Immature natural killer cell (primary cell): Measurements from ENCODE around the gene TRIM52. TPM values are rescaled to one million over a fixed set of nuclear protein-coding genes. Genes with fewer than 3 reads are reported as not detected.

ENCODE experiments used
- DNase-seq, 3 donors: peaks; one replicate each; pipeline ENCODE4 v3.0.0; 2022; ENCODE audit warnings: mixed read lengths in 1 of 3
- H3K27ac Mint-ChIP-seq, 6 donors: one replicate each; pipeline ENCODE4 v1.8.0; 2020; ENCODE audit warnings: mixed read lengths in 6 of 6, mild to moderate bottlenecking in 5 of 6, inconsistent platforms in 4 of 6, moderate library complexity in 3 of 6
- H3K27me3 Mint-ChIP-seq, 3 donors: one replicate each; pipeline ENCODE4 v1.8.0; 2020 to 2021; ENCODE audit warnings: low read depth in 3 of 3, mild to moderate bottlenecking in 3 of 3, mixed read lengths in 3 of 3, moderate library complexity in 3 of 3, inconsistent platforms in 1 of 3
- H3K36me3 Mint-ChIP-seq, 3 donors: one replicate each; pipeline ENCODE4 v1.8.0; 2020; ENCODE audit warnings: mixed read lengths in 3 of 3, inconsistent platforms in 2 of 3, mild to moderate bottlenecking in 2 of 3
- H3K4me1 Mint-ChIP-seq, 2 donors: one replicate each; pipeline ENCODE4 v1.8.0; 2020; ENCODE audit warnings: inconsistent platforms in 2 of 2, mild to moderate bottlenecking in 2 of 2, mixed read lengths in 2 of 2, moderate library complexity in 1 of 2
- H3K4me3 Mint-ChIP-seq, 5 donors: one replicate each; pipeline ENCODE4 v1.8.0; 2020; ENCODE audit warnings: mild to moderate bottlenecking in 5 of 5, mixed read lengths in 5 of 5, inconsistent platforms in 3 of 5, moderate library complexity in 3 of 5
- H3K9me3 Mint-ChIP-seq, 6 donors: one replicate each; pipeline ENCODE4 v1.8.0; 2020; ENCODE audit warnings: mild to moderate bottlenecking in 6 of 6, mixed read lengths in 6 of 6, inconsistent platforms in 4 of 6, moderate library complexity in 3 of 6
- polyA plus RNA-seq, 3 donors: library from polyadenylated mRNA; unstranded; fragments of 300-500 nt; fragmentation: Illumina TruSeq; gene quantifications; one replicate each; pipeline ENCODE4 v1.2.3, GENCODE V29; 2021

Gene TRIM52
- polyA plus RNA-seq, 3 donors from 2014 or later = 16.0 to 42.6 (median 18.0) TPM

- peaks cover 29 to 60% (median 46%) of the 10 kb centered on the region in 3 donors for H3K36me3 Mint-ChIP-seq
Measured at GRCh38 chr5:181234455-181235306, 26.3 kb downstream of the TRIM52 start.

GRCh38 chr5:181233801-181234454, 27.0 kb downstream of the TRIM52 start:
- H3K36me3 Mint-ChIP-seq = peaks cover 29 to 60% (median 47%) of the 10 kb centered on the region in 3 donors
- no peaks in the 10 kb centered on the region for H3K9me3 Mint-ChIP-seq
- no peak overlapping the region for H3K4me3 Mint-ChIP-seq
- peaks cover 0 to 2% (median 0%) of the 10 kb centered on the region in 3 donors for H3K27me3 Mint-ChIP-seq
- no peak for DNase-seq
- peaks cover 18 to 33% of the 10 kb centered on the region in 2 donors for H3K4me1 Mint-ChIP-seq
- no peak overlapping the region for H3K27ac Mint-ChIP-seq

More at GRCh38 chr5:181234455-181235306, 26.3 kb downstream of the TRIM52 start:
- DNase-seq = no peak
- H3K4me3 Mint-ChIP-seq = no peak overlapping the region
- peak overlapping the region in 2 of 6 donors; percentile 57 to 67 for H3K27ac Mint-ChIP-seq
- H3K4me1 Mint-ChIP-seq = peaks cover 11 to 32% of the 10 kb centered on the region in 2 donors
- no peaks in the 10 kb centered on the region for H3K9me3 Mint-ChIP-seq
- peaks cover 0 to 4% (median 4%) of the 10 kb centered on the region in 3 donors for H3K27me3 Mint-ChIP-seq

- H3K9me3 Mint-ChIP-seq = no peaks in the 10 kb centered on the region
- H3K27ac Mint-ChIP-seq = peak overlapping the region in 4 of 6 donors; percentile 56 to 71 (median 58)
- no peak for DNase-seq
- H3K4me1 Mint-ChIP-seq = peaks cover 16 to 28% of the 10 kb centered on the region in 2 donors
- H3K4me3 Mint-ChIP-seq = no peak overlapping the region
- peaks cover 24 to 55% (median 43%) of the 10 kb centered on the region in 3 donors for H3K36me3 Mint-ChIP-seq
- H3K27me3 Mint-ChIP-seq = no peaks in the 10 kb centered on the region
Measured at GRCh38 chr5:181233088-181233800, 27.7 kb downstream of the TRIM52 start.

GRCh38 chr5:181232593-181232992, 28.4 kb downstream of the TRIM52 start:
- H3K9me3 Mint-ChIP-seq = no peaks in the 10 kb centered on the region
- peak overlapping the region in 4 of 6 donors; percentile 42 to 85 (median 58) for H3K27ac Mint-ChIP-seq
- peaks cover 14 to 22% of the 10 kb centered on the region in 2 donors for H3K4me1 Mint-ChIP-seq
- no peaks in the 10 kb centered on the region for H3K27me3 Mint-ChIP-seq
- DNase-seq = no peak
- H3K4me3 Mint-ChIP-seq = no peak overlapping the region
- H3K36me3 Mint-ChIP-seq = peaks cover 20 to 48% (median 37%) of the 10 kb centered on the region in 3 donors

GRCh38 chr5:181231432-181231831, 29.5 kb downstream of the TRIM52 start:
- no peaks in the 10 kb centered on the region for H3K9me3 Mint-ChIP-seq
- no peak overlapping the region for H3K4me3 Mint-ChIP-seq
- no peaks in the 10 kb centered on the region for H3K27me3 Mint-ChIP-seq
- H3K4me1 Mint-ChIP-seq = peaks cover 14 to 21% of the 10 kb centered on the region in 2 donors
- peaks cover 17 to 40% (median 25%) of the 10 kb centered on the region in 3 donors for H3K36me3 Mint-ChIP-seq
- DNase-seq = no peak
- H3K27ac Mint-ChIP-seq = peak overlapping the region in 2 of 6 donors; percentile 16 to 50

- H3K36me3 Mint-ChIP-seq = peaks cover 17 to 31% (median 19%) of the 10 kb centered on the region in 3 donors
- H3K9me3 Mint-ChIP-seq = no peaks in the 10 kb centered on the region
- no peak overlapping the region for H3K4me3 Mint-ChIP-seq
Measured at GRCh38 chr5:181230551-181230950, 30.4 kb downstream of the TRIM52 start.

GRCh38 chr5:181229996-181230395, 30.9 kb downstream of the TRIM52 start:
- Mint-ChIP-seq H3K27me3 (no peaks in the 10 kb centered on the region), H3K36me3 (peaks cover 17 to 28% (median 19%) of the 10 kb centered on the region in 3 donors), H3K27ac (peak overlapping the region in 5 of 6 donors; percentile 3 to 72 (median 36)), H3K9me3 (no peaks in the 10 kb centered on the region), H3K4me1 (peaks cover 22 to 31% of the 10 kb centered on the region in 2 donors), H3K4me3 (no peak overlapping the region)
- DNase-seq = no peak

More at GRCh38 chr5:181230551-181230950, 30.4 kb downstream of the TRIM52 start:
- Mint-ChIP-seq H3K27ac (peak overlapping the region in 1 of 6 donors; percentile 29), H3K27me3 (no peaks in the 10 kb centered on the region), H3K4me1 (peaks cover 17 to 25% of the 10 kb centered on the region in 2 donors)
- no peak for DNase-seq

- H3K36me3 Mint-ChIP-seq = peaks cover 4 to 7% (median 6%) of the 10 kb centered on the region in 3 donors
- peaks cover 0 to 8% (median 5%) of the 10 kb centered on the region in 6 donors for H3K9me3 Mint-ChIP-seq
- peak overlapping the region; percentile 88 to 96 (median 95) for H3K4me3 Mint-ChIP-seq
- peaks cover 58 to 60% of the 10 kb centered on the region in 2 donors for H3K4me1 Mint-ChIP-seq
- H3K27me3 Mint-ChIP-seq = peaks cover 31 to 43% (median 34%) of the 10 kb centered on the region in 3 donors
- peak in 1 of 3 donors; percentile 19 for DNase-seq
- H3K27ac Mint-ChIP-seq = peak overlapping the region; percentile 96 to 100 (median 98)
Measured at GRCh38 chr5:181224390-181225229, 36.3 kb downstream of the TRIM52 start.

- peaks cover 35 to 47% (median 36%) of the 10 kb centered on the region in 3 donors for H3K27me3 Mint-ChIP-seq
- H3K36me3 Mint-ChIP-seq = no peaks in the 10 kb centered on the region
- H3K27ac Mint-ChIP-seq = peak overlapping the region; percentile 96 to 100 (median 98)
- peaks cover 52 to 56% of the 10 kb centered on the region in 2 donors for H3K4me1 Mint-ChIP-seq
- no peak for DNase-seq
- peaks cover 0 to 8% (median 5%) of the 10 kb centered on the region in 6 donors for H3K9me3 Mint-ChIP-seq
- H3K4me3 Mint-ChIP-seq = peak overlapping the region; percentile 88 to 96 (median 95)
Measured at GRCh38 chr5:181223729-181224389, 37.1 kb downstream of the TRIM52 start.

- H3K36me3 Mint-ChIP-seq = no peaks in the 10 kb centered on the region
- H3K4me3 Mint-ChIP-seq = peak within 1 kb of the TSS; percentile 88 to 96 (median 95)
- peaks cover 39 to 54% (median 42%) of the 10 kb centered on the region in 3 donors for H3K27me3 Mint-ChIP-seq
Measured at GRCh38 chr5:181223058-181223728, 37.8 kb downstream of the TRIM52 start, which contains the start of gene TRIM41. Gene TRIM41, plus strand, starts transcription at chr5:181223281. Its CDS starts 719 bp downstream, at chr5:181224000.

GRCh38 chr5:181222630-181223057, 38.3 kb downstream of the TRIM52 start:
- Mint-ChIP-seq H3K4me1 (peaks cover 63 to 68% of the 10 kb centered on the region in 2 donors), H3K27me3 (peaks cover 45 to 59% (median 47%) of the 10 kb centered on the region in 3 donors), H3K27ac (peak overlapping the region; percentile 96 to 100 (median 98)), H3K4me3 (peak overlapping the region; percentile 88 to 96 (median 95)), H3K9me3 (peaks cover 0 to 13% (median 5%) of the 10 kb centered on the region in 6 donors), H3K36me3 (no peaks in the 10 kb centered on the region)
- no peak for DNase-seq

More at GRCh38 chr5:181223058-181223728, 37.8 kb downstream of the TRIM52 start, which contains the start of gene TRIM41:
- peaks cover 58 to 62% of the 10 kb centered on the region in 2 donors for H3K4me1 Mint-ChIP-seq
- peak within 1 kb of the TSS; percentile 96 to 100 (median 98) for H3K27ac Mint-ChIP-seq
- DNase-seq = peak; percentile 99
- peaks cover 0 to 10% (median 5%) of the 10 kb centered on the region in 6 donors for H3K9me3 Mint-ChIP-seq
